Fibroblast of gingiva (primary cell): Measurements from ENCODE around the gene ZMAT3.
"Not testable (repeated sequence)": the region's sequence is repeated elsewhere in the genome, so short reads cannot be mapped to it uniquely, and the experiment has no call there.

Source experiments
- DNase-seq: peaks from one replicate; pipeline ENCODE4 v3.0.0-alpha.2; 2011; ENCODE audit warnings: low read depth

ZMAT3 gene

DNA sequence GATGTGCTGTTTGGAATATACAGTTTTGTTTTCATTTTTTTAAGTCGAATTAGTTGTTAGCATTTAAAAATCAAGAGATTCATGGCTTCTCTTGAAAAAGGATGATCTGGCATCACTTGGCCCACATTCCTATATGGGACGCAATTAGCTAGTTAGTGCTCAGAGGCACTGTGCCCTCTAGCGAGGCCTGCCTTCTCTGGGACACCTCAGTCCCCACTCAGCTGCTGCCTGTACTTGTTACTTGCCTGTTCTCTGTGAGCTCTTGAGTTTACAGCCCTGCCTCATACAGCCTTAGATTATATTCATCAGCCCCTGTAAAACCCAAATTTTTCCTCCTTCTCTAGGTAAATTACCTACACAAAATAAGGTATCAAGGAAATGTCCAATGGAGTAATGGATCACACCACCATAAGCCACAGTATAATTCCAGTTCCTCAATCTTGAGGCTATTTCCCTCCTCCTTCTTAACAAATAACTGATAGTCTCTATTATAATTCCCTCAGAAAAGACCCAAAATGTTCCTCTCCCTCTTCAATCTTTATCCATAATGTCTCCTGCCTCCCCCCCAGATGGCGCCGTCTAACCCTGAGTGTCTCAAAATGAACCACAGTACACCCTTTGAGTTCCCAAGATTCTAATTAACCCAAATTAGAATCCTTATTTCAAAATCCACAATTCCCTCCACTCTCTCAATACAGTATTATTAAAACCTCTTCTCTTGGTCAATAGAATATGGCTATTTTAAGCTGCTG, 2.7 kb downstream of the ZMAT3 start:
- peak; percentile 15 for DNase-seq

GRCh38 chr3:179067839-179068238, 3.8 kb downstream of the ZMAT3 start:
- no peak for DNase-seq

DNA sequence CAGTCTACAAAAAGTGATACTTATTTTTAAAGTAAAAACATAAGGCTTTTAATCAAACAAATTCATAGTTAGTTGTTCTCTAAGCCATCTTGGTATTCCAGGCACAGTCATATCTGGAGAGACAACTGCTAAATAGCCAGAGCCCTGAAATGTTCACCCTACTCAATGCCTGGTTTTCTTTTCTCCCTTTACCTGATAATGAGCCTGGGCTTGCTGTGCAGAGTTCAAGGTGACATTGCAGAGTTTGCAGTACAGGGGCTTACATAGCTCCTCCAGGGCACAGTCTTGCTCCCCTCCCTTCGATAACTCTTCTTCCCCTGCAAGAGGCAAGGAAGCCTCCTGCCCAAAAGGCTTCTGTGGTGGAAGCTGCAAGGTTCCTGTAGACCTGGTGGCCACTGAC, 4.3 kb downstream of the ZMAT3 start:
- no peak for DNase-seq

DNA sequence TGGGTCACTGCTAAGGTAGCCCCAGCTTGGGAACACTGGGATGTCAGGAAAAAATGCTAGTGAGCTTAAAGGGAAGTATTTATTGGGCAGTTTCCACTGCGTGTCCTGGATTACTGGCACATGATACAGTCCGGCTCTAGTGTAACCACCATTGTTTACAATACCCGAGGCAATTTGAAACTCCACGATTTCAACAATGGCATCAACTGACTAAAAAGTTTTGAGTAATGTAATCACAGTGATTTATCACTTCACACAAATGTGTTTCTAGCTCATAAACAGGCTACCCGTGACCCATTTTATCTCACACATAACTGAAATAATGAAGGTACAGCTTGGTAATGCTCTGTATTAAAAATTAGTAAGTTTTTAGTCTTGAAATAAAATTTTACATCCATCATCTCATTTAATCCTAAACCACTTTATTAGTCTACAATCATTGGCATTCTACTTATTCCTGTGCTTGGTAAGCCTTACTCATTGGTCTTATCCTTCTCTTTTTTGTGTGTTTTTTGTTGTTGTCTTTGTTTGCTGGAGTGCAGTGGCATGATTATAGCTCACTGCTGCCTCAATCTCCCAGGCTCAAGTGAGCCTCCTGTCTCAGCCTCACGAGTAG, 7.6 kb downstream of the ZMAT3 start:
- peak; percentile 79 for DNase-seq

GRCh38 chr3:179056326-179056725, 15.3 kb downstream of the ZMAT3 start:
- DNase-seq: no peak

GRCh38 chr3:179054565-179054964, 17.0 kb downstream of the ZMAT3 start:
- not testable (repeated sequence) for DNase-seq

DNA sequence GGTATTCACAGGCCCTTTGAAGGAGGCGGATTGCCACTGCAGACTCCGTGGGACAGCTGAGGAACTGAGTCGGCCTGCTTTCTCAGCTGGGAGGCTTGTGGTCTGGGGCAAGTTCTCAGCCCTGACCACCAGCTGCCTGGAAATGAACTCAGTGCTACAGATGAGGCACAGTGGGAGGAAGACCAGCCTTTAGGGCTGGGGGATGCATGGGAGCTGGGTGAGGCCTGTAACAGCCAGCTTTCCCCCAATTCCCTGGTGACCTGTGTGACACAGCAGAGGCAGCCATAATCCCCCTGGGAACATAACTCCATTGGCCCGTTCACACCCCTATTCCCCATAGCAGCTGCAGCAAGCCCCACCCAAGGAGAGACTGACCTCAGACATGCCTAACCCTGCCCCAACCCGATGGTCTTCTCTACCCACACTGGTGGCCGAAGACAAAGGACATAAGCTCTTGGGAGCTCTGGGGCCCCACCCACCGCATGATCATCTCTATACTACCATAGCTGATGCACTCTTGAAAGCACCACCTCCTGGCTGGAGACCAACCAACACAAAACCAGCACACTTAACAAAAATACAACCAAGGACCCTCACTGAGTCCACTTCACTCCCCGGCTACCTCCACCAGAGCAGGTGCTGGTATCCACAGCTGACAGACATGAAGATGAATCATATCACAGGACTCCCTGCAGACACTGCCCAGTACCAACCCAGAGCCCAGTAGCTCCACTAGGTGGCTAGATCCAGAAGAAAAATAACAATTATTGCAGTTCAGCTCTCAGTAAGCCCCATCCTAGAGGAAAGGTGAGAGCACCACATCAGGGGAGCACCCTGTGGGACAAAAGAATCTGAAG, 24.9 kb downstream of the ZMAT3 start:
- DNase-seq: no peak

- no peak for DNase-seq
These were observed 25.7 kb downstream of the ZMAT3 start for GRCh38 chr3:179045719-179046402.

GRCh38 chr3:179038899-179039251, 32.7 kb downstream of the ZMAT3 start:
- not testable (repeated sequence) for DNase-seq

DNA sequence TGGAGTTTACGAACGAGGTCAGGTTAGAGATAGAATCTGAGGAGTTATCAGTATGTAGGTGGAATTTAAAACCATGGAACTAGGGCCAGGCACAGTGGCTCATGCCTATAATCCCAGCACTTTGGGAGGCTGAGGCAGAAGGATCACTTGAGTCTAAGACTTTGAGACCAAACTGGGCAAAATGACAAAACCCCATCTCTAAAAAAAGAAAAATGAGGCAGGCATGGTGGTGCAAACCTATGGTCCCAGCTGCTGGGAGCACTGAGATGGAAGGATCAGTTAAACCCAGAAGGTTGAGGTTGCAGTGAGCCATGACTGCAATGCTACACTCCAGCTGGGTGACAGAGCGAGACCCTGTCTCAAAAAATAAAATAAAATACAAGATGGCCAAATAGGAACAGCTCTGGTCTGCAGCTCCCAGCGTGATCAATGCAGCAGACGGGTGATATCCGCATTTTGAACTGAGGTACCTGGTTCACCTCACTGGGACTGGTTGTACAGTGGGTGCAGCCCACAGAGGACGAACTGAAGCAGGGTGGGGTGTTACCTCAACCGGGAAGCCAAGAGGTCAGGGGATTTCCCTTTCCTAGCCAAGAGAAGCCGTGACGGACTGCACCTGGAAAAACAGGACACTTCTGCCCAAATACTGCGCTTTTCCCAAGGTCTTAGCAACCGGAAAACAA, 33.3 kb downstream of the ZMAT3 start:
- no peak for DNase-seq

GRCh38 chr3:179037351-179037750, 34.3 kb downstream of the ZMAT3 start:
- peak; percentile 91 for DNase-seq

DNA sequence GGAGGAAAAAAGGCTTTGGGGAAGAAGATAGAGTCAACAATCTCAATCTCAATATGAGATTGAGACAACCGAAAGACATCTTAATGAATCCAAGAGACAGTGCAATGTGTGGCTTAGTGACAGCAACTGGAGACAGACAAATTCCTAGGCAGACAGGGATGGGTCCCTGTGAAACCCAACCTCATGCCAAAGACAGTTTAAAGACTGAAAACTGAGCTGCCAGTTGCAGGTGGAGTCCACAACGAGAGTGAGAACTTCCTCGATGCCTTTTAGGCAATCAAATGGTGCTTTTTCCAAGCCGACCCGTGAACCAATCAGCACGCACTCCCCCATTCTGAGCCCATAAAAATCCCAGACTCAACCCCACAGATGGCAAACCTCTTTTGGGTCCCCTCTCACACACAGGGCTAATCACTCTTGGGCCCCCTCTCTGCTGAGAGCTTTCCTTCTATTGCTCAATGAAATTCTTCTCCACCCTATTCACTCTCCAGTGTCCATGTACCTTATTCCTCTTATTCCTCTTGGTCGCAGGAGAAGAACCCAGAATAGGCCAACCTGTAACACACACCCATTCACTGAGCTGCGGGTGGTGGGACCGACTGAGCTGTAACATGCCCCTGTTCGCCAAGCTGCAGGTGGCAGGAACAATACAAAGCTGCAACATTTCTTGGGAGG, 34.8 kb downstream of the ZMAT3 start:
- DNase-seq: no peak

- DNase-seq: no peak
These were observed 35.4 kb downstream of the ZMAT3 start for GRCh38 chr3:179036226-179036625.

DNA sequence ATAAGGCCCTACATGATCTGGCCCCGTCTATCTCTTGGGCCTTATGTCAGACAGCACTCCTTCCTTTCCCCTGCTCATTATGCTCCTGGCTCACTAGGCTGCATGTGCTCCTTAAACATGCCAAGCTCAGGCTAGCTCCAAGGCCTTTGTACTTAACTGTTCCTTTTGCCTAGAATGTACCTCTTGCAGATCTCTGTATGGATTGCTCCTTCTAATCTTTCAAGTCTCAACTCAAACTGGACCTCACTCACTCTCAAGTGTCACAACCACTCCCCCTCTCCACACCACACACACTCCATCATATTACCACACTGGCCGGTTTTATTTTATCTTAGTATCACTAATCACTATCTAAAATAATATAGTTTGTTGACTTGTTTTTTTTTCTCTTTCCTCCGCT, 36.4 kb downstream of the ZMAT3 start:
- DNase-seq: no peak

- not testable (repeated sequence) for DNase-seq
These were observed 38.3 kb downstream of the ZMAT3 start for GRCh38 chr3:179033304-179033657.

DNA sequence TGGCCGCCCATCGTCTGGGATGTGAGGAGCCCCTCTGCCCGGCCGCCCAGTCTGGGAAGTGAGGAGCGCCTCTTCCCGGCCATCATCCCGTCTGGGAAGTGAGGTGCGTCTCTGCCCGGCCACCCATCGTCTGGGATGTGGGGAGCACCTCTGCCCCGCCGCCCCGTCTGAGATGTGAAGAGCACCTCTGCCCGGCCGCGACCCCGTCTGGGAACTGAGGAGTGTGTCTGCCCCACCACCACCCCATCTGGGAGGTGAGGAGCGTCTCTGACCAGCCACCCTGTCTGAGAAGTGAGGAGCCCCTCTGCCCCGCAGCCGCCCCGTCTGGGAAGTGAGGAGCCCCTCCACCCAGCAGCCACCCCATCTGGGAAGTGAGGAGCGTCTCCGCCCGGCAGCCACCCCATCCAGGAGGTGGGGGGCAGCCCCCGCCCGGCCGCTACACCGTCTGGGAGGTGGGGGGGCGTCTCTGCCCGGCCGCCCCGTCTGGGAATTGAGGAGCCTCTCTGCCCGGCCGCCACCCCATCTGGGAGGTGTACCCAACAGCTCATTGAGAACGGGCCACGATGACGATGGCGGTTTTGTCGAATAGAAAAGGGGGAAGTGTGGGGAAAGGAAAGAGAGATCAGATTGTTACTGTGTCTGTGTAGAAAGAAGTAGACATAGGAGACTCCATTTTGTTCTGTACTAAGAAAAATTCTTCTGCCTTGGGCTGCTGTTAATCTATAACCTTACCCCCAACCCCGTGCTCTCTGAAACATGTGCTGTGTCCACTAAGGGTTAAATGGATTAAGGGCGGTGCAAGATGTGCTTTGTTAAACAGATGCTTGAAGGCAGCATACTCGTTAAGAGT, 38.9 kb downstream of the ZMAT3 start:
- DNase-seq: not testable (repeated sequence)

DNA sequence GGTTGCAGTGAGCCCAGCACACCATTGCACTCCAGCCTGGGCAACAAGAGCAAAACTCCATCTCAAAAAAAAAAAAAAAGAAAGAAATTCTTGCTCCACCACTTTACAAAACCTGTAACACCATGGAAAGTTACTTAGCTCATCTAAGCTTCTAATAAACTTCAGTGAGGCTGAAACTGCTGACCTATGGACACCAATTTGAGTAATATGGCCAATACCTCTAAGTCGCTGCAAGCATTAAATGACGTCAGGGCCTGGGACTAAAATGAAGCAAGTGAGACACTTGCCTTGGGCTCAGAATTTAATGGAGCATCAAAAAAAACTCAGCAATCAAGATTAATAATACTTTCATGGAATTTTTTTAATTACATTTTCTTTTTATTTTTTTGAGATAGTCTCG, 42.5 kb downstream of the ZMAT3 start:
- DNase-seq: no peak

DNA sequence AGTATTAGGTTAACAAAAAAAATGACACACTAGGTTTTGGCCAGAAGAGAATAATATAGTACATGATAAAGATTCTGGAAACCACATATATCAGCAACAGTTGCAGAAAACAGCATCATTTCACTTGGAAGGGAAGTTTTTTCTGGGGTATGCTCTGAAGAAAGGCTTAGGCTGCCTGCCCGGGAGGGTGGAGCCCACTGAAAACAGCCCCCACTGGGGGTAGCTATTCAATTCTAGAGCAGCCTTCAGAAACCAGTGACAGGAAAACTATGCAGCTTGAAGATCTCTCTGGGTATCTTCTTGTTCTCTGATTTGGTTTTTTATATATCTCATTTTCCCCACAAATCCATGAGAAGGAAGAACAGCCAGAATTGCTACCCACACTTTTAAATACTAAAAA, 43.2 kb downstream of the ZMAT3 start:
- no peak for DNase-seq

GRCh38 chr3:179027326-179027900, 44.2 kb downstream of the ZMAT3 start:
- peak; percentile 10 for DNase-seq

DNA sequence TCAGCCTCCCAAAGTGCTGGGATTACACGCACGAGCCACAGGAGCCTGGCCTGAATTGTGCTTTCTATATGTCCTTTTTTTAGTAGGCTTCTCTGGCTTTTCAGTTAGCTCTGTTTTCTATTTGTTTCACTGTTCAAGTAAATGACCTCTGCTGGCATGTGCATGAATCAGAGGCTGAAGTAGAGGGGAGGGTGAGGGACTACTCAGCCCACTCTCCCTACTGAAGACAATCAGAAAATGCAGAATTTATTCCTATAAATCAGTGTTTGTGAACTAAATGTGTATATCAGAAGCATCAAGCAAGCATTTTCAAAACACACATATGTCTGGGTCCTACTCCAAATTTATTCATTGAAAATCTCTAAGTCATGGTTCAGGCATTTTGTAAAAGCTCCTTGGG, 45.0 kb downstream of the ZMAT3 start:
- no peak for DNase-seq
